Neural cell (in vitro differentiated cells): ENCODE results near the gene BCAP31. TPM values are rescaled to one million over a fixed set of nuclear protein-coding genes. Genes with fewer than 3 reads are reported as not detected.
"Not testable (repeated sequence)": the region's sequence is repeated elsewhere in the genome, so short reads cannot be mapped to it uniquely, and the experiment has no call there.

Experiments
- H2AFZ ChIP-seq: fragments of 200-600, 300-800 bp; sonication (generic), shearing (Covaris generic); 2 replicates; pipeline ENCODE4 v1.6.0; 2014; ENCODE audit warnings: low read depth, mild to moderate bottlenecking, antibody characterized with exemption, low read length, moderate library complexity
- H3F3A ChIP-seq: fragments of 200-600 bp; shearing (Covaris generic); 2 replicates; pipeline ENCODE4 v1.6.1; 2016; ENCODE audit warnings: mild to moderate bottlenecking, moderate library complexity, mixed read lengths, antibody characterized with exemption, low read length; ENCODE audit not compliant: insufficient read depth, poor library complexity, severe bottlenecking
- H3K27ac ChIP-seq: fragments of 200-600, 300-800 bp; sonication (generic), shearing (Covaris generic); 2 replicates; pipeline ENCODE4 v1.5.1; 2014; ENCODE audit warnings: mild to moderate bottlenecking, low read length, moderate library complexity
- H3K27me3 ChIP-seq: fragments of 300-800, 200-600 bp; sonication (generic), shearing (Covaris generic); 2 replicates; pipeline ENCODE4 v1.6.0; 2014; ENCODE audit warnings: mild to moderate bottlenecking, low read depth, low read length, moderate library complexity; ENCODE audit not compliant: insufficient read depth
- H3K36me3 ChIP-seq: fragments of 300-800, 200-600 bp; sonication (generic), shearing (Covaris generic); 2 replicates; pipeline ENCODE4 v1.5.1; 2014; ENCODE audit warnings: mild to moderate bottlenecking, antibody characterized with exemption, low read length, moderate library complexity; ENCODE audit not compliant: insufficient read depth
- H3K4me2 ChIP-seq: fragments of 300-800, 200-600 bp; sonication (generic), shearing (Covaris generic); 2 replicates; pipeline ENCODE4 v1.6.0; 2014; ENCODE audit warnings: mild to moderate bottlenecking, low read length
- H3K4me3 ChIP-seq: fragments of 300-800, 200-600 bp; sonication (generic), shearing (Covaris generic); 2 replicates; pipeline ENCODE4 v1.5.1; 2014; ENCODE audit warnings: mild to moderate bottlenecking, low read length, moderate library complexity
- H3K79me2 ChIP-seq: fragments of 200-600 bp; shearing (Covaris generic); replicated peaks from 2 replicates; pipeline ENCODE4 v1.6.0; 2014; ENCODE audit warnings: mild to moderate bottlenecking, low read length, moderate library complexity; ENCODE audit not compliant: insufficient read depth
- H3K9ac ChIP-seq: fragments of 300-800, 200-600 bp; sonication (generic), shearing (Covaris generic); 2 replicates; pipeline ENCODE4 v1.6.1; 2016; ENCODE audit warnings: mild to moderate bottlenecking, low read length, mixed read lengths
- H3K9me2 ChIP-seq: fragments of 200-600 bp; shearing (Covaris generic); 2 replicates; pipeline ENCODE4 v1.6.1; 2016; ENCODE audit warnings: mild to moderate bottlenecking, low read length, mixed read lengths; ENCODE audit not compliant: insufficient read depth
- H3K9me3 ChIP-seq: fragments of 200-600, 300-800 bp; sonication (generic), shearing (Covaris generic); 2 replicates; pipeline ENCODE4 v1.6.1; 2016; ENCODE audit warnings: mild to moderate bottlenecking, mixed run types, low read length, moderate library complexity, mixed read lengths
- H4K20me1 ChIP-seq: fragments of 200-600 bp; shearing (Covaris generic); 2 replicates; pipeline ENCODE4 v1.6.1; 2016; ENCODE audit warnings: mild to moderate bottlenecking, mixed run types; ENCODE audit not compliant: insufficient read depth
- MXI1 ChIP-seq: fragments of 450-650 bp; conservative IDR thresholded peaks from 2 replicates; pipeline ENCODE4 v1.6.1; 2014; ENCODE audit warnings: antibody characterized with exemption, mild to moderate bottlenecking; ENCODE audit not compliant: poor library complexity, severe bottlenecking
- POLR2AphosphoS5 ChIP-seq: IDR thresholded peaks from 2 replicates; pipeline ENCODE4 v1.6.1; 2012
- RAD21 ChIP-seq: fragments of 450-650 bp; conservative IDR thresholded peaks from 2 replicates; pipeline ENCODE4 v1.6.1; 2014; ENCODE audit warnings: antibody characterized with exemption, mild to moderate bottlenecking, moderate library complexity
- SMC3 ChIP-seq: fragments of 450-650 bp; conservative IDR thresholded peaks from 2 replicates; pipeline ENCODE4 v1.6.1; 2014; ENCODE audit warnings: antibody characterized with exemption, mild to moderate bottlenecking, moderate library complexity; ENCODE audit not compliant: poor library complexity
- TAF1 ChIP-seq: IDR thresholded peaks from 2 replicates; pipeline ENCODE4 v1.6.1; 2012; ENCODE audit warnings: low read depth
- polyA plus RNA-seq: library from polyadenylated mRNA; depleted of rRNA; stranded (reverse); fragments of >200 nt; gene quantifications from 2 replicates; pipeline ENCODE4 v1.2.3, GENCODE V29; 2014
- TF ChIP-seq, protein P1 (sequence below): IDR thresholded peaks from 2 replicates; pipeline ENCODE4 v1.6.1; 2012; ENCODE audit warnings: borderline replicate concordance
- TF ChIP-seq, protein P2 (sequence below): fragments of 450-650 bp; IDR thresholded peaks from 2 replicates; pipeline ENCODE4 v1.5.1; 2014; ENCODE audit warnings: antibody characterized with exemption, mild to moderate bottlenecking, moderate library complexity; ENCODE audit not compliant: poor library complexity, severe bottlenecking

BCAP31 gene
- polyA plus RNA-seq, 1 donor from 2014 or later: 182 TPM

DNA sequence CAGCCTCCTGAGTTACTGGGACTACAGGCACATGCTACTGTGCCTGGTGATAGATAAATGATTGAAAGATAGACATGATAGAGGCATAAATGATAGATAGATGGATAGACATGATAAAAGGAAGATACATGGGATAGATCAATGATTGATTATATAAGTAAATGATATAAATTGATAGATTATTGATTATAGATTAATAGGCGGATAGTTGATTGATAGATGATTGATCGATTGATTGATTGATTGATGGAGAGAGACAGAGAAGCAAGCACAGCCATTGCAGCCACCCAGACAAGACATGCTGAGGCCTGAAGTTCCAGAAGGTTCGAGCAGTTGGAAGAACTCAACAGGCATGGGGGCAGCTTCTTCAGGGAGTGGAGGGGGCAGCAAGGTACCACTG is 22.2 kb upstream of the BCAP31 start:
- Histone ChIP-seq H4K20me1 (no peaks in the 10 kb centered on the region), H3K4me3 (no peak overlapping the region), H3F3A (no peaks in the 10 kb centered on the region), H3K9ac (no peak overlapping the region), H3K4me2 (no peak overlapping the region), H3K36me3 (no peaks in the 10 kb centered on the region), H2AFZ (no peak overlapping the region), H3K9me3 (no peaks in the 10 kb centered on the region), H3K27ac (no peak overlapping the region), H3K27me3 (no peaks in the 10 kb centered on the region), H3K9me2 (no peaks in the 10 kb centered on the region), H3K79me2 (no peaks in the 10 kb centered on the region)
- TF ChIP-seq SMC3: no peak
- no peak for TF ChIP-seq MXI1
- TF ChIP-seq, protein P1, sequence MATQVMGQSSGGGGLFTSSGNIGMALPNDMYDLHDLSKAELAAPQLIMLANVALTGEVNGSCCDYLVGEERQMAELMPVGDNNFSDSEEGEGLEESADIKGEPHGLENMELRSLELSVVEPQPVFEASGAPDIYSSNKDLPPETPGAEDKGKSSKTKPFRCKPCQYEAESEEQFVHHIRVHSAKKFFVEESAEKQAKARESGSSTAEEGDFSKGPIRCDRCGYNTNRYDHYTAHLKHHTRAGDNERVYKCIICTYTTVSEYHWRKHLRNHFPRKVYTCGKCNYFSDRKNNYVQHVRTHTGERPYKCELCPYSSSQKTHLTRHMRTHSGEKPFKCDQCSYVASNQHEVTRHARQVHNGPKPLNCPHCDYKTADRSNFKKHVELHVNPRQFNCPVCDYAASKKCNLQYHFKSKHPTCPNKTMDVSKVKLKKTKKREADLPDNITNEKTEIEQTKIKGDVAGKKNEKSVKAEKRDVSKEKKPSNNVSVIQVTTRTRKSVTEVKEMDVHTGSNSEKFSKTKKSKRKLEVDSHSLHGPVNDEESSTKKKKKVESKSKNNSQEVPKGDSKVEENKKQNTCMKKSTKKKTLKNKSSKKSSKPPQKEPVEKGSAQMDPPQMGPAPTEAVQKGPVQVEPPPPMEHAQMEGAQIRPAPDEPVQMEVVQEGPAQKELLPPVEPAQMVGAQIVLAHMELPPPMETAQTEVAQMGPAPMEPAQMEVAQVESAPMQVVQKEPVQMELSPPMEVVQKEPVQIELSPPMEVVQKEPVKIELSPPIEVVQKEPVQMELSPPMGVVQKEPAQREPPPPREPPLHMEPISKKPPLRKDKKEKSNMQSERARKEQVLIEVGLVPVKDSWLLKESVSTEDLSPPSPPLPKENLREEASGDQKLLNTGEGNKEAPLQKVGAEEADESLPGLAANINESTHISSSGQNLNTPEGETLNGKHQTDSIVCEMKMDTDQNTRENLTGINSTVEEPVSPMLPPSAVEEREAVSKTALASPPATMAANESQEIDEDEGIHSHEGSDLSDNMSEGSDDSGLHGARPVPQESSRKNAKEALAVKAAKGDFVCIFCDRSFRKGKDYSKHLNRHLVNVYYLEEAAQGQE: no peak
- TF ChIP-seq, protein P2, sequence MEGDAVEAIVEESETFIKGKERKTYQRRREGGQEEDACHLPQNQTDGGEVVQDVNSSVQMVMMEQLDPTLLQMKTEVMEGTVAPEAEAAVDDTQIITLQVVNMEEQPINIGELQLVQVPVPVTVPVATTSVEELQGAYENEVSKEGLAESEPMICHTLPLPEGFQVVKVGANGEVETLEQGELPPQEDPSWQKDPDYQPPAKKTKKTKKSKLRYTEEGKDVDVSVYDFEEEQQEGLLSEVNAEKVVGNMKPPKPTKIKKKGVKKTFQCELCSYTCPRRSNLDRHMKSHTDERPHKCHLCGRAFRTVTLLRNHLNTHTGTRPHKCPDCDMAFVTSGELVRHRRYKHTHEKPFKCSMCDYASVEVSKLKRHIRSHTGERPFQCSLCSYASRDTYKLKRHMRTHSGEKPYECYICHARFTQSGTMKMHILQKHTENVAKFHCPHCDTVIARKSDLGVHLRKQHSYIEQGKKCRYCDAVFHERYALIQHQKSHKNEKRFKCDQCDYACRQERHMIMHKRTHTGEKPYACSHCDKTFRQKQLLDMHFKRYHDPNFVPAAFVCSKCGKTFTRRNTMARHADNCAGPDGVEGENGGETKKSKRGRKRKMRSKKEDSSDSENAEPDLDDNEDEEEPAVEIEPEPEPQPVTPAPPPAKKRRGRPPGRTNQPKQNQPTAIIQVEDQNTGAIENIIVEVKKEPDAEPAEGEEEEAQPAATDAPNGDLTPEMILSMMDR: no peak
- no peak for TF ChIP-seq POLR2AphosphoS5
- no peak for TF ChIP-seq RAD21
- no peak for TF ChIP-seq TAF1

DNA sequence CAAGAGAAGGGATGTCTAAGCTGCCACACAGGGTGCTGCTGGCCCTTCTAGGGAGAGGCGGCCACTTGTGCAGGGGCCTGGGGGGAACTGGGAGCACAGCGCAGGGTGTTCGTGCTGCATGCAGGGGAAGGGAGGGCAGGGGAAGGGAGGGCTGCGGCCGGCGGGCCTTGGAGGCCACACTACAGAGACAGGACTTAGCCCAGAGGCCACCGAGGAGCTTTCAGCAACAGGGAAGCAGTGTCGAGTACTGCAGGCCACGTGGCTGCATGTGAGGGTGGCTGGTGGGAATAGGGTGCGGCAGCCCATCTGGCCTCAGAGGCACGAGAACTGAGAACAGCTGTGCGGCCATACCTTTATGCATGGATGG is 20.9 kb upstream of the BCAP31 start:
- H3K4me3 ChIP-seq, H3K9ac ChIP-seq, H3K27ac ChIP-seq, H4K20me1 ChIP-seq, H3F3A ChIP-seq, H3K79me2 ChIP-seq, H2AFZ ChIP-seq, H3K9me3 ChIP-seq, H3K36me3 ChIP-seq, H3K27me3 ChIP-seq, H3K9me2 ChIP-seq, H3K4me2 ChIP-seq: not testable (repeated sequence)

DNA sequence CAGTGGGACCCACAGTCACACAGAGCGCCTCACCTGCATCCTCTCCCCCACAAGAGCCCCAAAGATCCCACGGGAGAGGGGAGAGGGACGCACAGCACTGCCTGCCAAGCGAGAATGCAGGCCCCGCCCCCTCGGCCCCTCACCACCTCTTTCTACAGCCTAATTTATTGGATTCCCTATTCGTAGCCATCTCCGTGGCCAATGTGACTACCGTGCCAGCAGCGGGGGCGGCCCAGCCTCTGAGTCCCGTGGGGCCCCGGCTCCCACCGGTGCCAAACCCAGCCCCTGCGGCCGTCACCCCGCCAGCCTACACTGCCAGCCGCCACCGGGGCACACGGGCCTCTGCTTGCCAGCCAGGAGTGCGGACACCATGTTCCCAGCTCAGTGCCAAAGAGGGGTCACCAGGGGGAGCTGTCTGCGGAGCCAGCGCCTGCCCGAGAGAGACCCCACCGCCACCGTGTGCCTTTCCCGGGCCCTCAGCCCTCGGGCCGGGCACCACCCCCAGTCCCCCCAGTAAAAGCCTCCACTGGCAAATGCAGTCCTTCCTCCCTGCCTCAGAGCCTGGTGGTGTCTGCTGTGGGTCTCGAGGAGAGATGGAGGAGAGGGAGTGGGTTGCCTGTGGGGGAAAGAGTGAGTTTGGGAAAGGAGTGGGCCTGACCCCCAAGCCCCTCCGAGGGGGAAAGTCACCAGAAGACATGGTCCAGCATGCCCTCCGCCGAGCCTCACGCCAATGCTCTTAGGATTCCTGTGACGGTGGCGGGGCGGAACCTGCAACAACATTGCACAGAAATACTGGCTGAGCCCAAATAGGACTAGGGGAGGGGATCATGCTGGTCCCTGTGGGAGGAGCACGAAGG is 20.3 kb upstream of the BCAP31 start:
- Histone ChIP-seq H3K36me3 (no peaks in the 10 kb centered on the region), H3K9ac (no peak overlapping the region), H2AFZ (no peak overlapping the region), H3K4me3 (no peak overlapping the region), H3K9me3 (no peaks in the 10 kb centered on the region), H3K79me2 (no peaks in the 10 kb centered on the region), H3F3A (no peaks in the 10 kb centered on the region), H3K9me2 (no peaks in the 10 kb centered on the region), H3K27me3 (no peaks in the 10 kb centered on the region), H4K20me1 (no peaks in the 10 kb centered on the region), H3K4me2 (no peak overlapping the region), H3K27ac (no peak overlapping the region)
- peak; percentile 28 for TF ChIP-seq SMC3
- TF ChIP-seq TAF1: no peak
- no peak for TF ChIP-seq POLR2AphosphoS5

DNA sequence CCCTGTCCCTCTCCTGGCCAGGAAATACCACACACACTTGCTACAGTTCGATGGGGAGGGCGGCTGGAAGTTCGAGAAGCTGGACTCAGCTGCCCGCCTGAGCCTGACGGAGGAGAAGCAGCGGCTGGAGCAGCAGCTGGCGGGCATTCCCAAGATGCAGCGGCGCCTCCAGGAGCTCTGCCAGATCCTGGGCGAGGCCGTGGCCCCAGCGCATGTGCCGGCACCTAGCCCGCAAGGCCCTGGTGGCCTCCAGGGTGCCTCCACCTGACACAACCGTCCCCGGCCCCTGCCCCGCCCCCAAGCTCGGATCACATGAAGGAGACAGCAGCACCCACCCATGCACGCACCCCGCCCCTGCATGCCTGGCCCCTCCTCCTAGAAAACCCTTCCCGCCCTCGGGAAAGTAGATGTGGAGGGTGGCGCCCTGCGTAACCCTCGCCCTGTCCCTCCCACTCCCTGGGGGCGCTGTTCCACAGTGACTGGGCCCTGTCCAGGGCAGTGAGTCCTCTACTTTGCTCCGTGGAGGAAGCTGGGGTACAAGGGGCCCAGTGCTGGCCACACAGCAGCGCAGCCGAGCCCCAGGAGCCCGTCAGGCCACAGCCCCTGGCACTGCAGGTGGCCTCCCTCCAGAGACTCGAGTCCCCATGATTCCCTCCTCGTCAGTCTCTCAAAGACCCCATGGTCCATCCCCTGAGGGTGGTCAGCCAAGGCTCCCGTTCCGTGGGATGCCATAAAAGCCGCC is 19.5 kb upstream of the BCAP31 start:
- not testable (repeated sequence) for H3K4me2 ChIP-seq, H3F3A ChIP-seq, H2AFZ ChIP-seq, H3K9ac ChIP-seq, H3K9me2 ChIP-seq, H3K9me3 ChIP-seq, H3K4me3 ChIP-seq, H3K79me2 ChIP-seq, H4K20me1 ChIP-seq, H3K27ac ChIP-seq, H3K36me3 ChIP-seq, H3K27me3 ChIP-seq

DNA sequence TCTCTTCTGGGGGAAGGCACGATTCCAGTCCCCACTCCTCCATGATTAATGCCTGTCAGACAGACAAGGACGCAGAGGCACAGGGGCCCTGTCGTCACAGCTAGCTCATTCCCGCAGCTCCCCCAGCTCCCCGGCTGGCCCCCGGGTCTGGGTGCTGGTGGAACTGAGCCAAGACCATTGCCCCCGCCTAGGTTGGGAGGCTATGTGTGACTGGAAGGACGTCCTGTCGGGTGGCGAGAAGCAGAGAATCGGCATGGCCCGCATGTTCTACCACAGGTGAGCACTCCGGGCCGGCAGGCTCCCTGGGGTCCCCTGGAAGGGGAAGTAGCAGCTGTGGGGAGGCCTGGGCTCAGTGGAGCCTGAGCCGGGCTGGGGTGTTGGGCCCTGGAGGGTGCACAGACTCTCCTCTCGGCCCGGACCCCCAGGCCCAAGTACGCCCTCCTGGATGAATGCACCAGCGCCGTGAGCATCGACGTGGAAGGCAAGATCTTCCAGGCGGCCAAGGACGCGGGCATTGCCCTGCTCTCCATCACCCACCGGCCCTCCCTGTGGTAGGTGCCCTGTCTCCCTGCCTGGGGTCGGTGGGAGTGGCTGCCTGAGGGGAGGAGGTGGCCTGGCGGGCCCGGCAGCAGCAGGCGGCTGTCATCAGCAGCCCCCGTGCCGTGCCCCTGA is 18.7 kb upstream of the BCAP31 start:
- H3K27me3 ChIP-seq, H3K27ac ChIP-seq, H3K9me3 ChIP-seq, H3K9me2 ChIP-seq, H3K79me2 ChIP-seq, H3K36me3 ChIP-seq, H3K4me3 ChIP-seq, H2AFZ ChIP-seq, H3K9ac ChIP-seq, H3F3A ChIP-seq, H3K4me2 ChIP-seq, H4K20me1 ChIP-seq: not testable (repeated sequence)
